ENCODE measurements around the gene RASSF8. TPM values are rescaled to one million over a fixed set of nuclear protein-coding genes. Genes with fewer than 3 reads are reported as not detected.

The RASSF8 gene
- total RNA-seq, 1 experiment from 2014 or later: 26.5 TPM

DNA sequence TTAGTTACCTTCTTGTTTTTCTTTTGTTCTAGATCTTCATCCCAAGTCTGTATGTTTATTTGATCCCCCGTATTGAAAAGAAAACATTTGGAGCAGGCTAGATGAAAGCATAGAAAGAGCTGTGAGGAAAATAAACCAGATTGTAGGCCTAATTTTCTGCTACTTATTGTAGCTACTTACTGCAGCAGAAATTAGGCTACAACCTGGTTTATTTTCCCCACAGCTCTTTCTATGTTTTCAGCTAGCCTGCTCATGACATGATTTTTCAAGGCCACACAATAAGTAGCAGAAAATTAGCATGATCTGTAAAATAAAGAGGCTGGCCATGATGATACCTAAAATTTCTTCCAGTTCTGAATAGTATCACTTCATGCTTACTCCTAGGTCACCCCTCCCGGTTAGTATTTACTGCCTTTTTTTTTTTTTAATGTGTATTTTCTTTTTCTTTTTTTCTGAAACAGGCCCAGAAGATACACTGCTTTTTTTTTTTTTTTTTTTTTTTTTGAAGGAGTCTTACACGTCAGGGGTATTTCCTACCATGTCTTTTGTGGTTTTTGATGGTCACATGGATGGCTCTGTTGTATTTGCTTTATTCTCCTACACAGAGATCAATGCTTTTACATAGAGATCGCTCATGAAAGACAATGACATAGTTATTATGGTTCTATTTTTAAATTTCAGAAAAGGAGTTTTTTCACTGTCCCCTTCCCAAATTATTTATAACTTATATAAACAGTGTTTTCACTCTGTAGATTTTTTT is 134.0 kb downstream of the RASSF8 start:
- peak overlapping the region; percentile 68 for H3K27ac ChIP-seq
- H3K27me3 ChIP-seq (ENCODE audit: insufficient read depth, low read depth): no peaks in the 10 kb centered on the region
- no TSS peak for BruUV-seq (replicated peaks)
- H3K9me2 ChIP-seq (ENCODE audit: insufficient read depth): no peaks in the 10 kb centered on the region
- H3K4me1 ChIP-seq (replicated peaks; ENCODE audit: insufficient read depth): peaks cover 40% of the 10 kb centered on the region
- ChIA-PET POLR2A (ENCODE audit: unreplicated experiment) (interaction anchor here (0.7 kb wide), 1 partner anchor 49 kb away, joined by 10 read pairs; no protein-coding TSS in a partner anchor), CTCF (interaction anchor here (0.6 to 1.6 kb wide), 5 partner anchors 60 to 705 kb away, joined by 4 to 5 read pairs (median 4); no protein-coding TSS in a partner anchor)
- TF ChIP-seq EZH2 (IDR thresholded peaks at IDR 0.05; ENCODE audit: low read depth): no peak
- TF ChIP-seq, protein P1, sequence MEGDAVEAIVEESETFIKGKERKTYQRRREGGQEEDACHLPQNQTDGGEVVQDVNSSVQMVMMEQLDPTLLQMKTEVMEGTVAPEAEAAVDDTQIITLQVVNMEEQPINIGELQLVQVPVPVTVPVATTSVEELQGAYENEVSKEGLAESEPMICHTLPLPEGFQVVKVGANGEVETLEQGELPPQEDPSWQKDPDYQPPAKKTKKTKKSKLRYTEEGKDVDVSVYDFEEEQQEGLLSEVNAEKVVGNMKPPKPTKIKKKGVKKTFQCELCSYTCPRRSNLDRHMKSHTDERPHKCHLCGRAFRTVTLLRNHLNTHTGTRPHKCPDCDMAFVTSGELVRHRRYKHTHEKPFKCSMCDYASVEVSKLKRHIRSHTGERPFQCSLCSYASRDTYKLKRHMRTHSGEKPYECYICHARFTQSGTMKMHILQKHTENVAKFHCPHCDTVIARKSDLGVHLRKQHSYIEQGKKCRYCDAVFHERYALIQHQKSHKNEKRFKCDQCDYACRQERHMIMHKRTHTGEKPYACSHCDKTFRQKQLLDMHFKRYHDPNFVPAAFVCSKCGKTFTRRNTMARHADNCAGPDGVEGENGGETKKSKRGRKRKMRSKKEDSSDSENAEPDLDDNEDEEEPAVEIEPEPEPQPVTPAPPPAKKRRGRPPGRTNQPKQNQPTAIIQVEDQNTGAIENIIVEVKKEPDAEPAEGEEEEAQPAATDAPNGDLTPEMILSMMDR (conservative IDR thresholded peaks at IDR 0.05): no peak
- peaks cover 19% of the 10 kb centered on the region for H3F3A ChIP-seq (ENCODE audit: insufficient read depth, low read depth)
- peak overlapping the region; percentile 44; the same call in 1 of the 2 replicates for H3K4me2 ChIP-seq
- H4K20me1 ChIP-seq (ENCODE audit: insufficient read depth): no peaks in the 10 kb centered on the region
- DNase-seq: no peak
- H3K79me2 ChIP-seq (ENCODE audit: low read depth): no peaks in the 10 kb centered on the region
- H2AFZ ChIP-seq: no peak overlapping the region
- no peaks in the 10 kb centered on the region for H3K36me3 ChIP-seq (ENCODE audit: low read depth)
- no peak overlapping the region for H3K4me3 ChIP-seq
- intact Hi-C loops (cut with micrococcal nuclease; ENCODE audit: unreplicated experiment): loop anchor here (5.0 to 10.0 kb wide), 2 partner anchors 655 to 838 kb away; partner anchors contain the start of gene KRAS
- peaks cover 3% of the 10 kb centered on the region; the same call in 1 of the 2 replicates for H3K9me3 ChIP-seq (ENCODE audit: insufficient read depth, low read depth)

GRCh38 chr12:26095186-26095585 is 136.7 kb downstream of the RASSF8 start:
- no peaks in the 10 kb centered on the region for H3K79me2 ChIP-seq (ENCODE audit: low read depth)
- no TSS peak for BruUV-seq (replicated peaks)
- H3K9me2 ChIP-seq (ENCODE audit: insufficient read depth): 0 out of 2 replicates have a peak, but pooled peaks cover 6% of the 10 kb centered on the region
- no peak overlapping the region for H3K27ac ChIP-seq
- DNase-seq: no peak
- ChIA-PET CTCF (no interaction called here), POLR2A (ENCODE audit: unreplicated experiment) (no interaction called here)
- peaks cover 21% of the 10 kb centered on the region for H3F3A ChIP-seq (ENCODE audit: insufficient read depth, low read depth)
- intact Hi-C loops (cut with micrococcal nuclease; ENCODE audit: unreplicated experiment): loop anchor here (5.0 to 10.0 kb wide), 3 partner anchors 63 to 840 kb away; partner anchors contain the start of genes KRAS and RASSF8
- no peak overlapping the region for H3K4me3 ChIP-seq
- H2AFZ ChIP-seq: no peak overlapping the region
- peaks cover 67% of the 10 kb centered on the region for H3K4me1 ChIP-seq (replicated peaks; ENCODE audit: insufficient read depth)
- no peak overlapping the region for H3K4me2 ChIP-seq
- H4K20me1 ChIP-seq (ENCODE audit: insufficient read depth): no peaks in the 10 kb centered on the region
- no peaks in the 10 kb centered on the region for H3K27me3 ChIP-seq (ENCODE audit: insufficient read depth, low read depth)
- H3K36me3 ChIP-seq (ENCODE audit: low read depth): 0 out of 2 replicates have a peak, but pooled peaks cover 3% of the 10 kb centered on the region
- TF ChIP-seq, protein P1 (conservative IDR thresholded peaks at IDR 0.05): no peak
- no peak for TF ChIP-seq EZH2 (IDR thresholded peaks at IDR 0.05; ENCODE audit: low read depth)
- peaks cover 7% of the 10 kb centered on the region; the same call in 1 of the 2 replicates for H3K9me3 ChIP-seq (ENCODE audit: insufficient read depth, low read depth)

DNA sequence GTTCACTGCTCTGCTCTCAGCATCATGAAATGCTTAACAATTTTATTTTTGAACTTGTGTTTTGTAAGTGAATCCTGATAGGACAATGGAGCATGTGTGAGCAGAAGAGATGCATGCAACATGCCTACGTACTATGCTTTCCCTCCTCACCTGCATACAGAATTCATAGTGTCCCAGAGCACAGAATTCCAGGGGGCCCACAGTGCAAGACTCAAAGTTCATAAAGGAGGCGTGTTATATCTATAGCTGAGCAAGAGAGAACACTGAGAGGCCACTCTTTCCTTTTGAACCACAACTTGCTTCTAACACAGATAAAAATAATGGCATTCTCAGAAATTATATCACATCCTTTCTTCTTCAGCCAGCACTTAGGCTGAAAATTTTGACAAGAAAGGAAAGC is 137.6 kb downstream of the RASSF8 start:
- no TSS peak for BruUV-seq (replicated peaks)
- TF ChIP-seq, protein P1 (conservative IDR thresholded peaks at IDR 0.05): no peak
- no peak for TF ChIP-seq EZH2 (IDR thresholded peaks at IDR 0.05; ENCODE audit: low read depth)
- Histone ChIP-seq H4K20me1 (ENCODE audit: insufficient read depth) (no peaks in the 10 kb centered on the region), H3K27me3 (ENCODE audit: insufficient read depth, low read depth) (no peaks in the 10 kb centered on the region), H3K27ac (no peak overlapping the region), H3K79me2 (ENCODE audit: low read depth) (no peaks in the 10 kb centered on the region), H3K36me3 (ENCODE audit: low read depth) (0 out of 2 replicates have a peak, but pooled peaks cover 3% of the 10 kb centered on the region), H3K9me2 (ENCODE audit: insufficient read depth) (0 out of 2 replicates have a peak, but pooled peaks cover 6% of the 10 kb centered on the region), H3K4me3 (no peak overlapping the region), H3K9me3 (ENCODE audit: insufficient read depth, low read depth) (peaks cover 3% of the 10 kb centered on the region; the same call in 1 of the 2 replicates), H2AFZ (no peak overlapping the region), H3K4me1 (replicated peaks; ENCODE audit: insufficient read depth) (peaks cover 69% of the 10 kb centered on the region), H3K4me2 (no peak overlapping the region), H3F3A (ENCODE audit: insufficient read depth, low read depth) (peaks cover 22% of the 10 kb centered on the region)
- intact Hi-C loops (cut with micrococcal nuclease; ENCODE audit: unreplicated experiment): loop anchor here (5.0 to 10.0 kb wide), 3 partner anchors 64 to 841 kb away; partner anchors contain the start of genes KRAS and RASSF8
- POLR2A ChIA-PET (ENCODE audit: unreplicated experiment): no interaction called here
- CTCF ChIA-PET: no interaction called here
- no peak for DNase-seq

Measured in PC-9 (cell line).